GM21447 (cell line): ENCODE measurements around the gene GAB2.

Source experiments
- ATAC-seq: cut with Tn5 transposase; IDR thresholded peaks from one replicate; pipeline ENCODE4 v1.9.1; 2021; ENCODE audit not compliant: unreplicated experiment

Gene GAB2

DNA sequence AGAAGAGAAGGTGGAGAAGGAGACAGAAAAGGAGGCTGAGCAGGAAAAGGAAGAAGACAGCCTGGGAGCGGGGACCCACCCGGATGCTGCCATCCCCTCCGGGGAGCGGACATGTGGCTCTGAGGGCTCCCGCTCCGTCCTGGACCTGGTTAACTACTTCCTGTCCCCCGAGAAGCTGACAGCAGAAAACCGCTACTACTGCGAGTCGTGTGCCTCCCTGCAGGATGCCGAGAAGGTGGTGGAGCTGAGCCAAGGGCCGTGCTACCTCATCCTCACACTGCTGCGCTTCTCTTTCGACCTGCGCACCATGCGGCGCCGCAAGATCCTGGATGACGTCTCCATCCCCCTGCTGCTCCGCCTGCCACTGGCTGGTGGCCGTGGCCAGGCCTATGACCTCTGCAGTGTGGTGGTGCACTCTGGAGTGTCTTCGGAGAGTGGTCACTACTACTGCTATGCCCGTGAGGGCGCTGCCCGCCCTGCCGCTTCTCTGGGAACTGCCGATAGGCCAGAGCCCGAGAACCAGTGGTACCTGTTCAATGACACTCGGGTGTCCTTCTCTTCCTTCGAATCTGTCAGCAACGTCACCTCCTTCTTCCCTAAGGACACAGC lies 207.5 kb downstream of the GAB2 start:
- no peak for ATAC-seq

- ATAC-seq, result no peak
Measured at GRCh38 chr11:78209478-78209877, 208.1 kb downstream of the GAB2 start.

GRCh38 chr11:78208257-78209165 lies 209.1 kb downstream of the GAB2 start:
- no peak for ATAC-seq

GRCh38 chr11:78207532-78208256 lies 209.9 kb downstream of the GAB2 start:
- ATAC-seq, result no peak

- ATAC-seq, result no peak
Measured at GRCh38 chr11:78205691-78206090, 211.9 kb downstream of the GAB2 start.

DNA sequence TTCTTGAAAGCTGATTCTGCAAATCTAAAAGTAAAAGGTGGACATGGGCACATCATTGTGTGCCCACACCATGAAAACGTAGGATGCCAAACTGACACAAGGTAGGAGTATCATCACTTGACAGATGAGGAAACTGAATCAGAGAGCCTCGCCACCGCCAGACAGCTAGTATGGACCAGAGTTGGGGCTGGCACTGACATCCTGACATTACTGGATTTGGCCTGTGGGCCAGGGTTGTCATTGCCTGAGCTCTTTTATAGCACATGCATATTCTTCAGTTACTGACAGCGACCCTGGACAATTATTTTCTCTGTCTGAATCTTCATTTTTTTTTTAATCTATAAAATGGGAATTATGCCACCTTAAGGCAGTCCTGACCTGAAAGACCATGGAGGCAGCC lies 212.4 kb downstream of the GAB2 start:
- ATAC-seq, result no peak

DNA sequence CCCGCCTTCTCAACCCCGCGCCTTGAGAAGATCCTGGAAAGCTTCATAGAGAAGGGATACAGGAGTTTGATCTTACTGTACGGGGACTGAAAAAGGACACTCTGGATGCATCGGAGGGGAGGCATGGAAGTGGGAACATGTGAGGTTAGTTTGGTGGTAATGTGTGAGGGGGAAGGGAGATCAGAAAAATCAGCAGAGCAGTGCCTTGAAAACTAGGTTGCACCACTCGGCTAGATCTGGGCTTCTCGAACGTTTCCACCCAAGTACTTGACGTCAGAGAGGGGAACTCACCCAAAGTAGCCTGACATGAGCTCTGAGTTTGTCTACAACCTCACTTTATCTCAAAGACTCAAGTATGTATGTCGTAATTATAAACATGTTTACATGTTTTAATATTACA lies 214.4 kb downstream of the GAB2 start:
- ATAC-seq, result no peak

GRCh38 chr11:78202733-78203167 lies 214.9 kb downstream of the GAB2 start:
- no peak for ATAC-seq

- no peak for ATAC-seq
Measured at GRCh38 chr11:78201096-78201818, 216.4 kb downstream of the GAB2 start.

GRCh38 chr11:78200553-78200952 lies 217.1 kb downstream of the GAB2 start:
- no peak for ATAC-seq

GRCh38 chr11:78200061-78200460 lies 217.6 kb downstream of the GAB2 start:
- ATAC-seq, result no peak

DNA sequence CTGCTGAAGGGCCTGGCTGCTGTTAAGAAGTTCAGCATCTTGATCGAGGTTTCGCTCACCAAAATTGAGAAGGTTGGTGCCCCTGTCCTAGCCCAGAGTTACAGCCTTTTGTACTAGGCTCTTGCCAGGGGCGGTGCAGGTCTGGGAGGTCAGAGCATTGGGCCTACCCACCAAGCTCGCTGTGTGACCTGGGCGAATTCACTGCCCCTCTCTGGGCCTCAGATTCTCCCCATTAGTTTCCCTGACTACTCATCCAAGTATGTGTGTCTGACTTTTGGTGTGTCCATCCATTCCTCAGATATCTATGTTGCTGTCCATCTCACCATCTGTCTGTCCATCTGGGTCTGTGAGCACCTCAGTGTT lies 218.0 kb downstream of the GAB2 start:
- no peak for ATAC-seq

GRCh38 chr11:78199015-78199652 lies 218.5 kb downstream of the GAB2 start:
- ATAC-seq, result no peak

- no peak for ATAC-seq
Measured at GRCh38 chr11:78197816-78198215, 219.8 kb downstream of the GAB2 start.

DNA sequence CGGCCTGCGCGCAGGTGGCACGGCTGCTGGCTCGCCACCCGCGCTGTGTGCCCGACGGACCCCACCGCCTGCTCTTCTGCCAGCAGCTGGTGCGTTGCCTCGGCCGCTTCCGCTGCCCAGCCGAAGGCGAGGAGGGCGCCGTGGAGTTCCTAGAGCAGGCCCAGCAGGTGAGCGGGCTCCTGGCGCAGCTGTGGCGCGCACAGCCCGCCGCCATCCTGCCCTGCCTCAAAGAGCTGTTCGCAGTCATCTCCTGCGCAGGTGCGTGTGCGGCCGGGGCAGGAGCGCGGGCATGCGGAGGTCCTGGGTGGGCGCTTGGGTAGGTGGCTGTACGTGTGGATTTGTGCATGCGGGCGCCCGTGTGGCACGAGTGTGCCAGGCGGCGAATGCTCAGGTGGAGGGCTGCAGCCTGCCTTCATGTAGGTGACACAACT lies 220.9 kb downstream of the GAB2 start:
- no peak for ATAC-seq

- ATAC-seq, result no peak
Measured at GRCh38 chr11:78195917-78196560, 221.6 kb downstream of the GAB2 start.

- no peak for ATAC-seq
Measured at GRCh38 chr11:78194490-78194889, 223.1 kb downstream of the GAB2 start.

DNA sequence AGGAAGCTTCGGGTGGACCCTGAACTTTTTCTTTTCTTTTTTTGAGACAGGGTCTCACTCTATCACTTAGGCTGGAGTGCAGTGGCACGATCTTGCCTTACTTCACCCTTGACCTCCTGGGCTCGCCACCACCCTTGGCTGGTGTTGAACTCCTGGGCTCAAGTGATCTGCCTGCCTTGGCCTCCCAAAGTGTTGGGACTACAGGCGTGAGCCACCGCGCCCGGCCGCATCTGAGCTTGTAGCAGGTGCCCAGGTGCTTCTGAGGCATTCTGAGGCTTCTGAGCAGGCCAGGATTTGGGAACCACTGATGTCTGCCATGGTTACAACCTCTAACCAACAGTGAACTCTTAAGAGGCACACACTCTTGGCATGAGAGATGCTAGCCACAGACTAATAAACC lies 223.8 kb downstream of the GAB2 start:
- no peak for ATAC-seq

- ATAC-seq, result no peak
Measured at GRCh38 chr11:78192911-78193351, 224.7 kb downstream of the GAB2 start.

- ATAC-seq, result no peak
Measured at GRCh38 chr11:78192223-78192719, 225.3 kb downstream of the GAB2 start.
